GM19240 (cell line): ENCODE measurements around the gene SKOR1.

ENCODE experiments used
- DNase-seq: peaks from one replicate; pipeline ENCODE4 v3.0.0; 2011; ENCODE audit warnings: low spot score; ENCODE audit not compliant: insufficient read length

The SKOR1 gene

DNA sequence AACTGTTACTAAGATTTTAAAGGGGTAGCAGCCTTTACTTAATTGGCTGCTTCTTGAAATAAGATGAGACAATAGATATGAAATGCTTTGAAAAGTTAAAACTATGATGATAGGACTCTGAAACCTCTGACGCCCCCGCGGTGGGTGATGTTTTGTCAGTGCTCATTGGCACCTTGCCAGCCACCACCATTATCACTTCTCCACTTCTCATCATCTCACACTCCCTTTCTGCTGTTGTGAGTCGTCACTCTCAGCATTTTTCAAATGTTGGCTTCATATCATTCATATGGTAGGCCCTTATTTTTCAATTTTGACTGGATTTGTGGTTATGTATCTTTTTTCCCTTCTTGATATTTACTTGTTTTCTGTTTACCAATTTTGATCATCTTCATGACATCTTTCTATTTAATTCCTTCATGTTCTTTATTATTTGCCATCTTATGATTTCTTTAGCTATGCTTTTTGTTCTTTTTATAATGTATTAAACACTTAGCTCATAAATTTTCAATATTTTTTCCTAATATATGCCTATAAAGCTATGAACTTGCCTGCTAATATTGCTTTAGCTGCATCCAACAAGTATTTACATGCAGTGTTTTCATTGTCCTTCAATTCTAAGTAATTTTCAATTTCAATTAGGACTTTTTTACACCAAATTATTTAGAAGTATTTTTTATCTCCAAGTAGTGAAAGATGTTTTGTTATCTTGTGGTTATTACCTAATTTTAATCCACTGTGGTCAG lies 30.3 kb upstream of the SKOR1 start:
- DNase-seq, result no peak

DNA sequence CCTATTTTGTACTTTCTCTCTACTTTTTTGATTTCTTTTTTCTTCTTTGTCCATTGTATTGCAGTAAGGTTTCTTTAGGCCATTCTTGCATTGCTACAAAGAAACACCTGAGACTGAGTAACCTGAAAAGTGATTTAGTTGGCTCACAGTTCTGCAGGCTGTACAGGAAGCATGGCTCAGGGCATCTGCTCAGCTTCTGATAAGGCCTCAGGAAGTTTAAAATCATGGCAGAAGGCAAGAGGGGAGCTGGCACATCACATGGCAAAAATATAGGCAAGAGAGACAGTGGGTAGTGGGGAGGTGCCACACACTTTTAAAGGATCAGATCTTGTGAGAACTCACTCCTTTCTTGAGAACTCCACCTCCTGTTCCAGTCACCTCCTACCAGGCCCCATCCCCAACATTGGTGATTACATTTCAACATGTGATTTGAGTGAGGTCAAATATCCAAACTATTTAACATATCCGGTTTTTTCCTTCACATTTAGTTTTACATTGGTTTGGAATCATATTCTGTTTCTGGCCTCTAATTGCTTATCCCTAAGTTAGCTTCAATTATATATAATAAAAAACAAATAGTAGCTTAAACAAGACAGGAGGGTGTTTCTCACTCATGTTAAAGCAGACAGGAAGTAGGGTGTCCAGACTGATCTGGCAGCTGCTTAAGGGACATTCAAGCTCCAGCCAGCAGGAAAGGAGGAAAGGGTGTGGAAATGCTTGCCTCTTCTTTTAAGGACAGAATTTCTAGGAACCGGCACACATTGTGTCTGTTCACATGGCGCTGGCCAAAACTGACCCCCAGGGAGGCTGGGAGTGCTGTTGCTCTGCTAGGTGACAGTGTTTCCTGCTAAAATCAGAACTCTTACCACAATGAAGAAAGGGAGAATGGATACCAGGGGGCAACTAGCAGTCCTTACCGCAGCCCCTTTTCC lies 28.8 kb upstream of the SKOR1 start:
- DNase-seq, result no peak

DNA sequence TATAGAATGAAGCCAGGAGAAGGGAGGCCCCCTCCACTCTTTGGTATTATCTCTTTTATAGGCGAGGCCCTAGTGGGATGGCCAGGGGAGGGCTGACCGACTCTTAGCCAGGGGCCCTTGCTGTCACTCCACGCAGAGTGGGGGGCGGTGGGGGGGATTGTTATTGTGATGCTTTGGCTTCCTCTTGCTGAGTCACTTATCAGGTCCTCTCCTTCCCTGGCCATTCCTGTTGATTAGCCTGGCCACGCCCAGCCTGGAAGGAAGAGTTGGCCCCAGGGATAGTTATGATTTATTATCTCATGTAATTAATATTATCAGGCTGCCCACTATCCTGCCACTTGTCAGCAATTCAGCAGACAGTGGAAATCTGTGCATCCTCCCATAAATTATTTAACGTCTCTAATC lies 25.5 kb upstream of the SKOR1 start:
- no peak for DNase-seq

DNA sequence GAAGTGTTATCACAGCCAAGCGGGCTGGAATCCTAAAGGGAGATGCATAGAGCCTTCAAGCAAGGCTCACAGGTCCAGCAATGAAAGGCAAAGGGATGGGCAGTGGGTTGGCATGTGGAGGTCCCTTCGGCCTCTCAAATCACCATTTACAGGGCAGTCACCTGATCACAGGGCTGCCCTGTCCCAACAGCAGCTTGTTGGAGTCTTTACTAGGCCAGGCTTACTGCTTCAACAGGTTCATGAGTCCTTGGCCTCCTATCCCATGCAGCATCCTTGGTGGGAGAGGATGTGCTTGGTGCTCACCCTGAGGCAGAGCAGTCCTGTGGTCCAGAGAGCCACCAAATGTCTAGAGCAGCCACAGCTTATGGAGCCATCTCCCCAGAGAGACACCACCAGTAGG lies 24.2 kb upstream of the SKOR1 start:
- DNase-seq, result no peak

DNA sequence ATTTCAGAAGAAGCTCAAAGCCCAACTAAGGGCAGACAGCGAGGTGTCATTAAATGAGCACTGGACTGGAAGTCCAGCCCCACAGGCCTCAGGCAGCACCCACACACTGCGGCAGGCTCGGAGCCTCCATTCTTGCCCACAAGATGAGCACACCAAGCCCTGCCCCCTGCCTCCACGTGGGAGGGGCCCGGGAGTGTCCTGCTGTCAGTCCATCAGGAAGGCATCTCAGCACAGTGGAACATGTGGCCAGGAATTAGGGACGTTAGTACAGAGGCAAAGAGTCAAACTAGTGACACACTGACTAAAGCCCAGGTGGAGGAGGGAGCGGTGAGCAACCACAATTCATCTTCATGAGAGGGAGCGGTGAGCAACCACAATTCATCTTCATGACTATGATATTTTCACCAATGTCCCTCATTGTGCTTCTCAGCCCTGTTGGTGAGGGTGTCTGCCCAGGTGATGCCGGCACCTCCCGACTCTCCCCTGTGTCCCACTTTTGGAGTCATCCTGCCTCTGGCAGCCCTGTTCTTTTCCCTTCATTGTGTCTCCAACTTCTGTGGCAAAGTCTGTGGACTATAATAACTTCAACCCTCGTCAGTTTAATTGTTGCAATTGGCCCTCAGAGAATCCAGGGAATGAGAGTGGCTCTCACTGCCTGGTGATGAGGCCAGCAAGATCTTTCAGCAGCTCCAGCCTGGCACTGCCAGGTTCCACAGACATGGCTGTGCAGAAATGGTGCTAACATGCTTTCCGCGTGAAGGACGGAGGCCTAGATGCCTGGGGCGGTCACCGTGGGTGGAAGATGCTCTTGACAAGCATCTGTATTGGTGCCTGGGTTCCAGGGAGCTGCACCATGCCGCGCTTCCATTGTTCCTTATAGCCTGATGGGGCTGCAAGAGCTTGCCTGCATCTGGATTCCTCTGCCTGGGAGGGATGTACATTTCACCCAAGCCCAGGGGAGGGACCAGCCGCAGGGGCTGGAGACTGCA lies 23.1 kb upstream of the SKOR1 start:
- no peak for DNase-seq

DNA sequence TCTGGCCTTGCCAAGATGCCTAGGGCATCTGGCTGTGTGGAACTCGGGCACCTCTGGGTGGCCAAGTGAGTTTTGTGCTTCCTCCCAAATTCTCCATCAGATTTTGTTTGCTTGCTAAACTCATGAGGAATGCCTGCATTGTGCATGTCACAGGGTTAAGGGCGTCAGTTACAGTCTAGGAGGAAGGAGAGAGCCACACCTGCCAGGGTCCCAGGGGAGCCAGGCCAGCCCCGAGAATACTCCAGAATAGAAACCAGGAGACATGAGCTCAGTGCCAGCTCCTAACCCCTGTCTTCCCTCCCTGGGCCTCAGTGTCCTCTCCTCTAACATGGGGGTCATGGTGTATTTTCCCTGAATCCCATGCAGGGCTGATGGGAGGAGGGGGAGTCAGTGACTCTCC lies 22.0 kb upstream of the SKOR1 start:
- DNase-seq, result no peak

DNA sequence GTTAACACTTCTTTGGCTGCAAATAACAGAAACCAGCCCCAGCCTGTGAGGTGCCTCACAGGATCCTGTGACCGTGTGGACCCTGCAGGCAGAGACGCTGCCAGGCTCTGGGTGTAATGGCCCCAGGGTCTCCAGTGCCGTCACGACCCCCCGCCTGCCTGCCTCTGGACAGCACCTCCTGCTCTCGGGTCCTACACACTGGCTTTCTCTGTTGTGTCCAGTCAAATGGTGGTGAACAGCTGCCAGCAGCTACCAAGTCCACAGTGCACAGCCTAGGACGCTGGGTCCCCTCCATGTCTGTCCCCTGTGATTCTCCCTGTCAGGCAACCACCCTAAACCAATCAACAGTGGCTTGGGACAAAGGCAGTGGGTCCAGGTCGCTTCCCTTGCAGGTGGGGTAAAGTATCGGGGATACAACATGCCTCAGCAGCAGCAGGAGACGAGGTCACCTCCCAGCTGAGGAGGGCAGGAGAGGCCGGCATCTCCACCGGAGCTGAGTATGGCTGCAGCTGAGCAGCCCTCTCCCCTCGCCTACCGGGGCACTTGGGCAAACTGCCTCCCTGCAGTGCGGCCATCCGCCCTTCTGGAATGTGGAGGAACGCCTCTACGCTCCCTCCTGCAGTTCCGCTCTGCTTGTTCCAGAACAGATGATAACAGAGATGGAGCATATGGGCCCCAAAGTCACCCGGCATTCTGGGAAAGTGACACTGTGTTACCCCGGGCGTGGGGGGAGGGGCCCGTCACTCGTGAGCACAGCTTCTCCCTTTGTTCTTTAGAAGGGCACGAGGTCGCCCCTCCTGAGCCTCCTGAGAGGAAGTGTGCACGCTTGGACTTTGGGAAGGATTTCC lies 21.1 kb upstream of the SKOR1 start:
- no peak for DNase-seq

DNA sequence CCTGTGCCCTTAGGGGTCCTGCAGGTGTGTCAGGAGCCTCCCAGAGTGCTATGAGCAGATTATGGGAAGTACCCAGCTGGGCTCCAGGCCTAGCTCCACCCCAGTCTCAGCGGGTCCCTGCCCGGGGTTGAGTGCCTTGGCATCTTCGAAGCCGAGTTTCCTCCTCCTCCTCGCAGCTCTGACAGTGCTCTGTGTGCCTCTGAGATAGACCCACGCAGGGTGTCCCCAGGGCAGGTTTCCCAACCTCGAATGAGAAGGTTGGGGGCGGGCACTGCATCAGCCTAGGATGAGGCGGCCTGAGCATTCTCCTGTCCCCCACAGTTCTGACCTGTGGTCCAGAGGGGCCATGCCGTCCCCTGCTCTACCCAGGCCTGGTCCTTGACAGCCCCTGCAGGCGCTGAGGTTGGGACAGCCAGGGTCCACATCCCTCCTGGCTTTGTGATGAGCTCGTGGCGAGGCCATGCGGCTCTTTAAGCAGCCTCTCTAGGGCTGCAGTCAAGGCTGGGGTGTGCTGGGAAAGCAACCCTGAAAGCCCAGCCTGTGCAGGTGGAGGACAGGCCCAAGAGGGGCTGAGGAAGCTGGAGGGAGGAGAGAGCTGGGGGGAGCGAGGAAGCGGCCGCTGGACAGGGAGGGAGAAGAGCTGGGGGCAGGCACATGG lies 20.2 kb upstream of the SKOR1 start:
- DNase-seq, result no peak

DNA sequence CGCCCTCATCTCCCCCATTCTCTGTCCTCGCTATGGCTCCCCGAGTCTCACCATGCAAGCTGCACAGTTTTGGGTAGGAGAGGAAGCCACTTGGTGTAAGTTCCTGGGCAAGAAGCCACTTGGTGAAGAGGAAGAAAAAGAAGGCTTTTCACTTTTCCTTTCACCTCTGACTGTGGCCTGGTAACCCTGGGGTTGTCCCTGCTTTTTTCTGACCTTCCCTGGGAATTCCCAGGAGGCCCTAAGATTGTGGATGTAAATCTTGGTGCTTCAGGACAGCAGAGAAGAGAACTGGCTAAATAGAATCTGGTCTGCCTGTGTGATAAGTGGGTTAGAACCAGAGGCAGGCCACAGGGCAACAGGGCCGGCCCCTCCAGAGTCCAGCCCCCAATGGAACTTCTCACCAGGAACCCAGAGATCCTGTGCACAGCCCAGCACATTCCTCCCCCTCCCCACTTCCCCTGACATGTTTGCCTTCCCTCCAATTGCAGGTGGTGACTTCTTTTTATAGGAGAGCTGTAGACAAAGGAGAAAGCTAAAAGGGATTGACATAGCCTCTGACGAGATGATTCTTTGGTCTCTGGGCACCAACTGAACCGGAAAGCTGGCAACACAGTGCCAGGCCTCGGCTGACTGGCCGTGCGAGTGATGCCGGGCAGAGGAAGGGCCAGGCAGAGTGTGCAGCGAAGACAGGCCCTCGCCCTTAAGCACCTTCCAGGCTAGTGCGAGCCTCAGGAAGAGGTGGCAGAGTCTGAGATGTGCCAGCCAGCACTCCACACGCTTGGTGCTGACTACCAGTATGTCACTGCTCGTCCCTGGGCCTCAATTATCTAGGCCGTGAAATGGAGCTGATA lies 19.4 kb upstream of the SKOR1 start:
- DNase-seq, result no peak

DNA sequence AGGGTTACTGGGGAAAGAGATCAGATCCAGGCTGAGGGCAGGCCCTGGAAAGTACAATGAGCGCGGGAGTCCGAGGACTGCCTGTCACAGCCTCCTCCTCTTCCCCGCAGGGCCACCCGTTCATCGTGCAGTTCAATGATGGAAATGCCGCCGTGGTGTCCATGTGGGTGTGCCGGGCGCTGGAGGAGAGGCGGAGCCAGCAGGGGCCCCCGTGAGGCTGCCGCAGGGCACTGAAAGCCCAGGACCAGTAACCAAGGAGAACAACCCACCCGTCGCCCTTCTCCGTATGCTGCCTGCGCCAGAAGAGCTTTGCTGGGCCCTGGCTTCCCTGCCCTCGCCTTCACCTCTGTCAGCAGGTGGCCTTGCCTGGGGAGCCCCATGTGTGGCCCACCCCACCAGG lies 18.8 kb upstream of the SKOR1 start:
- DNase-seq, result no peak

DNA sequence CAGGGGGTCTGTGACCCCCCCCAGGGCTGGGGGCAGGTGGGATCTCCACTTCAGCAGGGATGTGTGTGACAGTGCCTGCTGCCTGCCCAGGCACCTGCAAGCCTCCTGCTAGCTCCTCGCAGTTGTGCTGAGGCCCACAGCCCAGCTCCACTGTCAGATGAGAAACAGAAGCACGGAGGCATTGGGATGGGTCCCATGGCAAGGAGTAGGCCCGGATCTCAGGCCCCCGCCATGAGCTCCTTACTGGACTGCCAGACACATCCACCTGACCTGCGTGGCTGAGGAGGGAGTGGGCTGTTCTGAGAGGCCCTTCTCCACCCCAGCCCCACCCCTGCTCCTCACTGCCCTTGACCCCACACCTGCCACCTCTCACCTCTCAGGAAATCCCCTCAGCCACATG lies 18.2 kb upstream of the SKOR1 start:
- no peak for DNase-seq

DNA sequence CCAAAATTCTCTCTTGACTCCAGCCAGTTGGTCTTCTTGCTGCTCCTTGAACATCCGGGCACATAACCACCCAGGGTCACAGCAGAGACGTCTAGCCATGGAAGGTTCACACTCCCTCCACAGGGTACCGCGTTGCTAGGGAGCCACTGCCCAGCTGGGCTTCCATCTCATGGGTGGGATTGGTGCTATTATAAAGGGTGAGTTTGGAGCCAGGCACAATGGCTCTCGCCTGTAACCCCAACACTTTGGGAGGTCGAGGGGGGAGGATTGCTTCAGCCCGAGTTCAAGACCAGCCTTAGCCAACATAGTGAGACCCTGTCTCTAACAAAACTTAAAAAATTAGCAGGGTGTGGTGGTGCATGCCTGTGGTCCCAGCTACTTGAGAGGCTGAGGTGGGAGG lies 17.5 kb upstream of the SKOR1 start:
- no peak for DNase-seq

DNA sequence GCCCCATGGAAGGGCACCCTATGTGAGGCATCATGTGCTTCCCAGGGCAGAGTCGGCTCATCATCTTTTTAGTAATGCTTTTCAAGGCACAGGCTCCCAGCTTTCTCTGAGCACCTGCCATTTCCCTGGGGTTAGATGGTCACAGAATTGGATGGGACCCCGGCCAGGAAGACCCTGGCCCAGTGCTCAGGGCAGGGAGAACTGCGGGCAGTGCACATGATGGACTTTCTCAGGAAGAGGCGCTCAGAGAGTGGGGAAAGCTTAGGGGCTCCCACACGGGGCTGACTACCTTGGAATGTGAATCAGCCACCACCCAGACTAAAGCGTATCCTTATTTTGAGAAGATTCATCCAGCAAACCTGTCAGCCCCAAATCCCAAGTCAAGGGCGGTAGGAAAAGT lies 16.5 kb upstream of the SKOR1 start:
- no peak for DNase-seq

DNA sequence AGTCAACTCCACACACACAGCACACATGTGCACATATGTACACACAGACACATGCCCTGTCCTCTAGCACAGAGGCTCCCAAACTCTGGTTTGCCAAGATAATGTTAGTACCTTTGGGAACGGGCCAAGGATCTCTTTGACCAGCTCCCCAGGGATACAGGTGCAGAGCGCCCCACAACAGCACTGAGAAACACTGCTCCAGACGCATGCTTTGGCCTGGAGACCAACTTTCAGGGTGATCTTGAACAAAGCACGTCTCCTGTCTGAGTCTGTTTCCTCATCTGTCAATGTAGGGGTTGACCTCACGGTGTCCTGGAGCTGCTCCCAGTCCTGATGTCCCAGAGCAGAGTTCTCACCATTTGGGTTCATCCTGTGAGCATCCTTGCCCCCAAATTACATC lies 15.9 kb upstream of the SKOR1 start:
- DNase-seq, result no peak

DNA sequence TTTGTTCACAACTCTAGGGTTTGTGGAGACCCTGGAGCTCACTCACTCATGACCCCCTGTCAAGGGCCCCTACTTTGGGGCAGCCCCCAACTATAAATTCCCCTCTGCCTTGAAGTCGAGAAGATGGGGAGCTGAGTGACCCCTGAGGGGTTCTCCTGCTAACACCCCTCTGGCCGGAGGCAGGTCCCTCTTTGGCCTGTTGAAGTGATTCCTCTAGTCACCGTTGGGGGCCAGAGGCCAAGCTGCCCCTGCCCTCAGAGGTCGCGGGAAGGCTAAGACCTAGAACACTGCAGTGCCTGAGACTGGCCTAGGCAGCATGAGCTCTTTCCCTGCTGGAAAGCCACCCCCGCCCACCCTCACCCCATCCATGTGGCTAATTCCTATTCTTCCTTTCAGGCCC lies 15.4 kb upstream of the SKOR1 start:
- no peak for DNase-seq

DNA sequence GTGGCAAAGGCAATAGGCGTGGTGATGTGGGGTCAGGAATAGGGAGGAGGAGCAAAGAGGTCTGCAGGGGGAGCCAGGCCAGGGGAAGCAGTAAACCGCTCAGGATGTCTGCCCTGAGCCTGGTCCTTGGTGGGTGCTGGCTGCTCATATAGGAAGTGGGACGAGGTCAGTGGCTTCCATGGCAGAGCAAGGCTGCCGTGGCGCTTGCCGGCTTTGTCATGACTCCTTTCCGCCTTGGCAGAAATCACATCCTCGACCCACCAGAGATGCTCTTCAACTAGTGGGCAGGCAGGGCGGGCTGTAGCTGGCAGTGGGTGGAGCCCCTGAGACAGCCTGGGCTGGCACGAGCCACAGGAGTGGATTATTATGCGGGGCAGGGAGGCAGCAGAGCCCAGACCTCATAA lies 13.1 kb upstream of the SKOR1 start:
- DNase-seq, result no peak

DNA sequence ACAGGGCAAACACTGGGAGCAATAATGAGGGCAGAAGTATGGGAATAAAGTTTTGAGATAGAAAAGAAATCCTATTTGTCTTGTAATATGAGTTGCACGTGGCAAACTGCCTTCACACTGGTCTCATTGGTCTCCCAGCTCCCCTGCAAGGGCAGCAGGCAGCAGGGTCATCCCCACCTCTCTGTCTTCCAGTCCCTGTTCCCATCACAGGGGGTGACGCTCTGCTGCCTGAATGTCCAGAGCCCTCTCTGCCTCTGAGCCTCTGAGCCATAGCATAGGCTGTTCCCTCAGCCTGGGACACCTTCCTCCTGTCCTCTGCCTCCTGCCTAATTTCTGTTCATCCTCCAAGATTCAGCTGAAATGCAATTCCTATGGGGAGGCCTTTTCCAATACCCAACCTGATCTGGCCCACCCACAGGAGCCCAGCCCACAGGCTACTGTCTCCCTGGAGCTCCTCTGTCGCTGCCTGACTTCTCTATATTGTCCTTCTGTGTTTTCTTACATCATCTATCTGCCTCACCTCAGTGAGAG lies 12.1 kb upstream of the SKOR1 start:
- no peak for DNase-seq

DNA sequence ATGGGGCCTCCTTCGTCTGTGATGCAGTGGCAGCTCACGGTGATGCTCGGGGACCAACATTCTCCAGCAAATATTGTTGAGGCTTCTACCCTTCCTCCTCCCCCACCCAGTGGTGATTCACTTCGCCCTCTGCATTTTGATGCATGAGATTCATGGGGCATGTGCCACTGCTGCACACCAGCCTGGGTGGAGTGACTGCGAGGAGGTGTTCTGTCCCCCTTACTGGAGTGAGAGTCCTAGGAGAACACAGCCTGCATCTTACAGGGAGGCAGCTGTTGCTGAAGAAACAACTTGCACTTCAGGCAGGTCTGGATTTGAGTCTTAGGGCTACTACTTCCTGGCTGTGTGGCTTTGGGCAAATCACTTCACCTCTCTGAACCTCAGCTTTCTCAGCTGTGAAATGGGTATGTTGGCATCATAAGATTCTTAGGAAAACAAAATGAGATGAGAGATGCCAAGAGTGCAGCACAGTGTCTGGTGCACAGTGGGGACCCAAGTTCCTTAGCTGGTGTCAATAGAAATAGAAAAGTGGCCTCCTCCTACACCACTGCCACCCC lies 10.2 kb upstream of the SKOR1 start:
- DNase-seq, result no peak

DNA sequence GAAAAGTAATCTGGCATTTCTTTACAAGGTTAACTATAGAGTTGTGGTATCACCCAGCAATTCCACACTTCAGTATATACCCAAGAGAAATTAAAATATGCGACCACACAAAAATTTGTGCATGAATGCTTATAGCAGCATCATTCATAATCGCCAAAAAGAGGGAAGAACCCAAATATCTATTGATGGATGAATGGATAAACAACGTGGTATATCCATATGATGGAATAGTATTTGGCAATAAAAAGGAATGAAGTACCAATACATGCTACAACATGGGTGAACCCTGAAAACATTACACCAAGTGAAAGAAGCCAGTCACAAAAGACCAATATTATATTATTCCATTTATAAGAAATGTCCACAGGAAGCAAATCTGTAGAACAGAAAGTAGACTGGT lies 8.6 kb upstream of the SKOR1 start:
- no peak for DNase-seq
